ENCODE results near the gene DDX39B.

DNA sequence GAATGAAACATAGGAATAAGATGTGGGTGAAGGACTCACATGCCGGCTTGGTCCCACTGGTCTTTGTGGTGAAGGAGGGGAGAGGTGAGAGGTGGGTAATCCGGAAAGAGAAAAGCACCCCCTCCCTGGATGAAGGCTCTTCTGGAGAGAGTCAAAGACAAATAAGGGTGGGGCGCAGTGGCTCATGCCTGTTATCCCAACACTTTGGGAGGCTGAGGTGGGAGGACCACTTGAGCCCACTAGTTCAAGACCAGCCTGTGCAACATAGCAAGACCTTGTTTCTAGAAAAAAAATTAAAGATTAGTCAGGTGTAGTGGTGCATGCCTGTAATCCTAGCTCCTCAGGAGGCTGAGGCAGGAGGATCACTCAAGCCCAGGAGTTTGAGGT, 37.3 kb upstream of the DDX39B start:
- TF ChIP-seq, protein P1, sequence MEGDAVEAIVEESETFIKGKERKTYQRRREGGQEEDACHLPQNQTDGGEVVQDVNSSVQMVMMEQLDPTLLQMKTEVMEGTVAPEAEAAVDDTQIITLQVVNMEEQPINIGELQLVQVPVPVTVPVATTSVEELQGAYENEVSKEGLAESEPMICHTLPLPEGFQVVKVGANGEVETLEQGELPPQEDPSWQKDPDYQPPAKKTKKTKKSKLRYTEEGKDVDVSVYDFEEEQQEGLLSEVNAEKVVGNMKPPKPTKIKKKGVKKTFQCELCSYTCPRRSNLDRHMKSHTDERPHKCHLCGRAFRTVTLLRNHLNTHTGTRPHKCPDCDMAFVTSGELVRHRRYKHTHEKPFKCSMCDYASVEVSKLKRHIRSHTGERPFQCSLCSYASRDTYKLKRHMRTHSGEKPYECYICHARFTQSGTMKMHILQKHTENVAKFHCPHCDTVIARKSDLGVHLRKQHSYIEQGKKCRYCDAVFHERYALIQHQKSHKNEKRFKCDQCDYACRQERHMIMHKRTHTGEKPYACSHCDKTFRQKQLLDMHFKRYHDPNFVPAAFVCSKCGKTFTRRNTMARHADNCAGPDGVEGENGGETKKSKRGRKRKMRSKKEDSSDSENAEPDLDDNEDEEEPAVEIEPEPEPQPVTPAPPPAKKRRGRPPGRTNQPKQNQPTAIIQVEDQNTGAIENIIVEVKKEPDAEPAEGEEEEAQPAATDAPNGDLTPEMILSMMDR (tag by site-specific recombination; IDR thresholded peaks at IDR 0.05) = no peak
- TF ChIP-seq, protein P2, sequence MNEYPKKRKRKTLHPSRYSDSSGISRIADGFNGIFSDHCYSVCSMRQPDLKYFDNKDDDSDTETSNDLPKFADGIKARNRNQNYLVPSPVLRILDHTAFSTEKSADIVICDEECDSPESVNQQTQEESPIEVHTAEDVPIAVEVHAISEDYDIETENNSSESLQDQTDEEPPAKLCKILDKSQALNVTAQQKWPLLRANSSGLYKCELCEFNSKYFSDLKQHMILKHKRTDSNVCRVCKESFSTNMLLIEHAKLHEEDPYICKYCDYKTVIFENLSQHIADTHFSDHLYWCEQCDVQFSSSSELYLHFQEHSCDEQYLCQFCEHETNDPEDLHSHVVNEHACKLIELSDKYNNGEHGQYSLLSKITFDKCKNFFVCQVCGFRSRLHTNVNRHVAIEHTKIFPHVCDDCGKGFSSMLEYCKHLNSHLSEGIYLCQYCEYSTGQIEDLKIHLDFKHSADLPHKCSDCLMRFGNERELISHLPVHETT (tag by site-specific recombination; IDR thresholded peaks at IDR 0.05) = no peak
- TF ChIP-seq ZNF670 (tag by site-specific recombination; IDR thresholded peaks at IDR 0.05; ENCODE audit: low read depth) = no peak
- TF ChIP-seq, protein P3, sequence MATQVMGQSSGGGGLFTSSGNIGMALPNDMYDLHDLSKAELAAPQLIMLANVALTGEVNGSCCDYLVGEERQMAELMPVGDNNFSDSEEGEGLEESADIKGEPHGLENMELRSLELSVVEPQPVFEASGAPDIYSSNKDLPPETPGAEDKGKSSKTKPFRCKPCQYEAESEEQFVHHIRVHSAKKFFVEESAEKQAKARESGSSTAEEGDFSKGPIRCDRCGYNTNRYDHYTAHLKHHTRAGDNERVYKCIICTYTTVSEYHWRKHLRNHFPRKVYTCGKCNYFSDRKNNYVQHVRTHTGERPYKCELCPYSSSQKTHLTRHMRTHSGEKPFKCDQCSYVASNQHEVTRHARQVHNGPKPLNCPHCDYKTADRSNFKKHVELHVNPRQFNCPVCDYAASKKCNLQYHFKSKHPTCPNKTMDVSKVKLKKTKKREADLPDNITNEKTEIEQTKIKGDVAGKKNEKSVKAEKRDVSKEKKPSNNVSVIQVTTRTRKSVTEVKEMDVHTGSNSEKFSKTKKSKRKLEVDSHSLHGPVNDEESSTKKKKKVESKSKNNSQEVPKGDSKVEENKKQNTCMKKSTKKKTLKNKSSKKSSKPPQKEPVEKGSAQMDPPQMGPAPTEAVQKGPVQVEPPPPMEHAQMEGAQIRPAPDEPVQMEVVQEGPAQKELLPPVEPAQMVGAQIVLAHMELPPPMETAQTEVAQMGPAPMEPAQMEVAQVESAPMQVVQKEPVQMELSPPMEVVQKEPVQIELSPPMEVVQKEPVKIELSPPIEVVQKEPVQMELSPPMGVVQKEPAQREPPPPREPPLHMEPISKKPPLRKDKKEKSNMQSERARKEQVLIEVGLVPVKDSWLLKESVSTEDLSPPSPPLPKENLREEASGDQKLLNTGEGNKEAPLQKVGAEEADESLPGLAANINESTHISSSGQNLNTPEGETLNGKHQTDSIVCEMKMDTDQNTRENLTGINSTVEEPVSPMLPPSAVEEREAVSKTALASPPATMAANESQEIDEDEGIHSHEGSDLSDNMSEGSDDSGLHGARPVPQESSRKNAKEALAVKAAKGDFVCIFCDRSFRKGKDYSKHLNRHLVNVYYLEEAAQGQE (tag by site-specific recombination; IDR thresholded peaks at IDR 0.05) = no peak
